IgD-negative memory B cell (primary cell): ENCODE measurements around the gene SMDT1. TPM values are rescaled to one million over a fixed set of nuclear protein-coding genes. Genes with fewer than 3 reads are reported as not detected.
"Not testable (repeated sequence)": the region's sequence is repeated elsewhere in the genome, so short reads cannot be mapped to it uniquely, and the experiment has no call there.

Experiments
- H3K27ac Mint-ChIP-seq, 3 donors: one replicate each; pipeline ENCODE4 v1.8.0; 2020 to 2022; ENCODE audit warnings: mild to moderate bottlenecking in 3 of 3, mixed read lengths in 3 of 3, moderate library complexity in 1 of 3
- H3K27me3 Mint-ChIP-seq: one replicate; pipeline ENCODE4 v1.8.0; 2021; ENCODE audit warnings: mixed read lengths
- H3K36me3 Mint-ChIP-seq: one replicate; pipeline ENCODE4 v1.8.0; 2020; ENCODE audit warnings: mild to moderate bottlenecking, mixed read lengths
- H3K4me1 Mint-ChIP-seq, 3 donors: one replicate each; pipeline ENCODE4 v1.8.0; 2020 to 2022; ENCODE audit warnings: mixed read lengths in 3 of 3, mild to moderate bottlenecking in 1 of 3
- H3K4me3 Mint-ChIP-seq, 4 donors: one replicate each; pipeline ENCODE4 v1.8.0; 2020 to 2022; ENCODE audit warnings: mild to moderate bottlenecking in 4 of 4, mixed read lengths in 4 of 4, moderate library complexity in 3 of 4
- H3K9me3 Mint-ChIP-seq, 3 donors: one replicate each; pipeline ENCODE4 v1.8.0; 2020 to 2021; ENCODE audit warnings: mixed read lengths in 3 of 3, mild to moderate bottlenecking in 1 of 3
- polyA plus RNA-seq: library from polyadenylated mRNA; unstranded; fragments of 300-500 nt; fragmentation: Illumina TruSeq; gene quantifications from one replicate; pipeline ENCODE4 v1.2.3, GENCODE V29; 2021

SMDT1 gene
- polyA plus RNA-seq, 1 donor from 2014 or later: 248 TPM

DNA sequence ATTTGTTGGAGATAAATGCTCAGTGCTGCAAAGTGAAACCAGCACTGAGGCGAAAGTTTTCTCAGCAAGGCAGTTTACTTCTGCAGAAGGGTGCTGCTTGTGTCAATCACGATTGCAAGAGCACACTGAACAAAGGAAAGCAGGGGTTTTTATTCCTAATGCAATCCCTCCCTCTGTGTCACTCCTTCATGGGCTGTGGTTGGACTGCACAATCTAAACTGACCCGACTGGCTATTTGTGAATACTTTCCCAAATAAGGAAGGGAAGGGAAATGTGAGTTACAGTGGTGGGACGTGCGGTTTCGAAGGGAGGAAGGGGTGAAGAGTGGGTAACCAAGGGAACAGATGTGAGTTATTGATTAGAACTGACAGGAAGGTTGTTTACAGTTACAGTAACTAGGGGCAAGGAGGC is 35.9 kb downstream of the SMDT1 start:
- H3K4me1 Mint-ChIP-seq, H3K4me3 Mint-ChIP-seq, H3K36me3 Mint-ChIP-seq, H3K27me3 Mint-ChIP-seq, H3K9me3 Mint-ChIP-seq, H3K27ac Mint-ChIP-seq: not testable (repeated sequence)

DNA sequence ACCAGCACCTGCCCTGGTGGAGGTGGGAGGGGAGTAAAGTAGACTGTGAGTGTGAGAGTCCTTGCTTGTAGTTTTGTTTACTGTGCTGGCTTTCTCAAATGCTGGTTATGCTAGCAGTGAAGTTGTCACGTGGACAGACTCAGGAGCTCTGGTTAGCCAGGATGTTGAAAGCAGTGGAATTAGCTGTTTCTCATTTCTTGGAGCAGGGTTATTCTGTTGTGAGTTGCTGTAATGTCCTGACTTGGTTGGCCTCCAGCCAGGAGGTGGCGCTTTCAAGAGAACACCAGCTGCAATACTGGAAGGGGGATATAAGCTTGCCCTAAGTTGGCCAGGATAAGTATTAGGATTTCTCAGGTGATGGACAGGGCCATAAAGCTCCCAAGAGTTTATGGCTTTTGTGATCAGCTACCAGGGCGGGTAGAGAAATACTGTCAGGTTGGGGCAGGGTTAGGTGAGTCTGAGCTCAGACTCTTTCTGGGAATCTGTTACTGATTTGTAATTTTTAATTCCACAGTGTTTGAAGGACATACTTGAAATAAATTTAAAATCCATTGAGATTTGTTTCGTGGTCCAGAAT is 37.4 kb downstream of the SMDT1 start:
- Mint-ChIP-seq H3K4me3 (no peak overlapping the region), H3K4me1 (peaks cover 9 to 16% (median 16%) of the 10 kb centered on the region in 3 donors), H3K9me3 (peaks cover 5 to 6% (median 5%) of the 10 kb centered on the region in 3 donors), H3K27ac (no peak overlapping the region), H3K36me3 (no peaks in the 10 kb centered on the region), H3K27me3 (peaks cover 1% of the 10 kb centered on the region)

DNA sequence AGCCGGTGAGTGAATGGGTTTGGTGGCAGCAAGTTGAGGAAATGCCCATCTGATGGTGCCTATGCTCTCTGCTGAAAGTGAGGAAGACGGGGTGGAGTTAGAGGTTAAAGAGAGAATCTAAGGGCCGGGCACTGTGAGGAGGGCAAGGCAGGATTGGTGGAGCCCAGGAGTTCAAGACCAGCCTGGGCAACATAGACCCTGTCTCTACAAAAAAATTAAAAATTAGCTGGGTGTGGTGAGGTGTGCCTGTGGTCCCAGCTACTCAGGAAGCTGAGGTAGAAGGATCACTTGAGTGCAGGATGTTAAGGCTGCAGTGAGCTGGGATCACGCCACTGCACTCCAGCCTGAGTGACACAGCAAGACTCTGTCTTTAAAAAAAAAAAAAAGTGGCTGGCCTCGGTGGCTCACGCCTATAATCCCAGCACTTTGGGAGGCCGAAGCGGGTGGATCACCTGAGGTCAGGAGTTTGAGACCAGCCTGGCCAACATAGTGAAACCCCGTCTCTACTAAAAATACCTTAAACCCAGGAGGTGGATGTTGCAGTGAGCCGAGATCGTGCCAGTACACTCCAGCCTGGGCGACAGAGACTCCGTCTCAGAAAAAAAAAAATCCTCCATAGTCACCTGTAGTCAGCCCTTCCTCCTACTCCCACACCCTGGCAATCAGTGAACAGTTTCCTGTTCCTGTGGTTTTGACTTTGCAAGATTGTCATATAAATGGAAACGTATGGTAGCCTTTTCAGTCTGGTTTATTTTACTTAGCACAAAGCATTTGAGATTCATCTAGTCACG is 40.9 kb downstream of the SMDT1 start:
- H3K27ac Mint-ChIP-seq: peak overlapping the region in 1 of 3 donors; percentile 60
- H3K9me3 Mint-ChIP-seq, H3K36me3 Mint-ChIP-seq, H3K27me3 Mint-ChIP-seq: not testable (repeated sequence)
- peak overlapping the region; percentile 2 to 84 (median 59) for H3K4me3 Mint-ChIP-seq
- H3K4me1 Mint-ChIP-seq: peaks cover 12 to 16% (median 16%) of the 10 kb centered on the region in 3 donors

GRCh38 chr22:42123529-42123928 is 44.0 kb downstream of the SMDT1 start:
- peaks cover 12 to 16% (median 16%) of the 10 kb centered on the region in 3 donors for H3K4me1 Mint-ChIP-seq
- H3K27me3 Mint-ChIP-seq, H3K36me3 Mint-ChIP-seq, H3K4me3 Mint-ChIP-seq, H3K9me3 Mint-ChIP-seq, H3K27ac Mint-ChIP-seq: not testable (repeated sequence)

- no peaks in the 10 kb centered on the region for H3K36me3 Mint-ChIP-seq
- H3K4me1 Mint-ChIP-seq: no peaks in the 10 kb centered on the region
- no peaks in the 10 kb centered on the region for H3K9me3 Mint-ChIP-seq
- no peaks in the 10 kb centered on the region for H3K27me3 Mint-ChIP-seq
- no peak overlapping the region for H3K27ac Mint-ChIP-seq
- no peak overlapping the region for H3K4me3 Mint-ChIP-seq
These were observed 48.1 kb downstream of the SMDT1 start for GRCh38 chr22:42127606-42128005.

DNA sequence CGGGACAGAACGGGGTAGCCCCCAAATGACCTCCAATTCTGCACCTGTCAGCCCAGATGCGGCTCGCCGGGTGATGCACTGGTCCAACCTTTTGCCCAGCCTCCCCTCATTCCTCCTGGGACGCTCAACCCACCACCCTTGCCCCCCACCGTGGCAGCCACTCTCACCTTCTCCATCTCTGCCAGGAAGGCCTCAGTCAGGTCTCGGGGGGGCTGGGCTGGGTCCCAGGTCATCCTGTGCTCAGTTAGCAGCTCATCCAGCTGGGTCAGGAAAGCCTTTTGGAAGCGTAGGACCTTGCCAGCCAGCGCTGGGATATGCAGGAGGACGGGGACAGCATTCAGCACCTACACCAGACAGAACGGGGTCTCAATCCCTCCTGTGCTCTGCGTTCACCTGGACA is 48.5 kb downstream of the SMDT1 start:
- H3K4me1 Mint-ChIP-seq, H3K4me3 Mint-ChIP-seq, H3K27me3 Mint-ChIP-seq: not testable (repeated sequence)

DNA sequence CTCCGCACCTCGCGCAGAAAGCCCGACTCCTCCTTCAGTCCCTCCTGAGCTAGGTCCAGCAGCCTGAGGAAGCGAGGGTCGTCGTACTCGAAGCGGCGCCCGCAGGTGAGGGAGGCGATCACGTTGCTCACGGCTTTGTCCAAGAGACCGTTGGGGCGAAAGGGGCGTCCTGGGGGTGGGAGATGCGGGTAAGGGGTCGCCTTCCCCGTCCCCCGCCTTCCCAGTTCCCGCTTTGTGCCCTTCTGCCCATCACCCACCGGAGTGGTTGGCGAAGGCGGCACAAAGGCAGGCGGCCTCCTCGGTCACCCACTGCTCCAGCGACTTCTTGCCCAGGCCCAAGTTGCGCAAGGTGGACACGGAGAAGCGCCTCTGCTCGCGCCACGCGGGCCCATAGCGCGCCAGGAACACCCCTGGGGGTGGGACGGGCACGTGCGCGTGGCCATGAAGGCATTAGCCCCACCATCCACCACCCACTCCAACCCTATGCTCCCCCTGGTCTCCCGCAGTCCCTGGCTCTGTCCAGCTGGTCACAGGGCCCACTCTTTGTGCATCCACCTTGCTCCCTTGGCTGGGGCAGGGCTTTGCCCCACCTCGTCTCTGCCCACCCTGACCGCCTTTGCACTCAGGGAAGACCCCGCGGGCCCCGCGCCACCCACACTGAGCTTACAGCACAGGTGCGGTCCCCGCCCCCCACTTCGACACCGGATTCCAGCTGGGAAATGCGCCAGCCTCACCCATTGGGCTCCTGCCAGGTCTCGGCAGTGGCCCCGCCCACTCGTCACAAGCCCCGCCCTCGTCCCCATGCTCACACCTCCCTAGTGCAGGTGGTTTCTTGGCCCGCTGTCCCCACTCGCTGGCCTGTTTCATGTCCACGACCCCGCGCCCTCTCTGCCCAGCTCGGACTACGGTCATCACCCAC is 49.5 kb downstream of the SMDT1 start:
- not testable (repeated sequence) for H3K36me3 Mint-ChIP-seq, H3K4me1 Mint-ChIP-seq, H3K27me3 Mint-ChIP-seq, H3K4me3 Mint-ChIP-seq, H3K9me3 Mint-ChIP-seq, H3K27ac Mint-ChIP-seq

More for the DNA sequence above, 48.5 kb downstream of the SMDT1 start:
- H3K27ac Mint-ChIP-seq, H3K9me3 Mint-ChIP-seq, H3K36me3 Mint-ChIP-seq: not testable (repeated sequence)

- not testable (repeated sequence) for H3K27ac Mint-ChIP-seq, H3K4me1 Mint-ChIP-seq, H3K9me3 Mint-ChIP-seq, H3K27me3 Mint-ChIP-seq, H3K36me3 Mint-ChIP-seq, H3K4me3 Mint-ChIP-seq
These were observed 50.7 kb downstream of the SMDT1 start for GRCh38 chr22:42130182-42130581.

- not testable (repeated sequence) for H3K36me3 Mint-ChIP-seq, H3K27me3 Mint-ChIP-seq, H3K4me3 Mint-ChIP-seq, H3K27ac Mint-ChIP-seq, H3K4me1 Mint-ChIP-seq, H3K9me3 Mint-ChIP-seq
These were observed 51.3 kb downstream of the SMDT1 start, which contains the start of gene CYP2D6 for GRCh38 chr22:42130639-42131431. CYP2D6 (minus strand) TSS chr22:42130810; CDS start chr22:42130791, 19 bp downstream.

DNA sequence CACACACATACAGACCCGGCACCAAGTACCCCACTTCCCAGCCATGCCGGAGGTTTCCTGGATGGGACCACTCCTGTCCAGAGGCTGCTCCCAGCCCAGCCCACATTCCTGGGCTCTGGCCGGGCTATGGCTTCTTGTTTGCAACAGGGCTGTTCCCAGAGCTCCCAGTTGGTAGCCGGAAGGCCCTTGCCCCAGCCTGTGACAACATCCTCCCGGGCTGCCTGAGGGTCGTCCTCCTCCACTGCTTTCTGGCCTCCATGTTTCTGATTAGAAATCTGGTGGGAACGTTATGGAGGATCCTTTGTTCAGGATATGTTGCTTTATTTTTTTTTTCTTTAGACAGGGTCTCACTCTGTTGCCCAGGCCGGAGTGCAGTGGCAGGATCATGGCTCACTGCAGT is 52.1 kb downstream of the SMDT1 start:
- Mint-ChIP-seq H3K4me1 (no peaks in the 10 kb centered on the region), H3K36me3 (no peaks in the 10 kb centered on the region), H3K27ac (no peak overlapping the region), H3K9me3 (no peaks in the 10 kb centered on the region), H3K4me3 (no peak overlapping the region), H3K27me3 (no peaks in the 10 kb centered on the region)

DNA sequence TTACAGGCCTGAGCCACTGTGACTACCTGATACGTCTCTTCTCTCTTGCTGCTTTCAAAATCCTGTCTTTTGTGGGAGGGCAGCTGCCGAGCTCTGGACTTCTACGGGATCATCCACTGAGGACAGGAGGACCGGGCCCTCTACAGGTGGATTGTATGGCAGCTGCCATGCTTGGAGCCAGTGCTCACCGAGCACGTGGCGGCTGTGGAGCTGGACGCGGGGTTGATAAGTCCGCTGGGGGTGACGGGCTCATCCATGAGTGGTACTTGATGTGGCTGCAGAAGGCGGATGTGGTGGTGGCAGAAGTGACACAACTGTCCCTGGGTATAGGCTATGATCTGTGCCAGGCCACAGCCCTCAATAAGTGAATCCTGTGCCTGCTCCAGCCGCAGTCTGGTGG is 53.0 kb downstream of the SMDT1 start:
- Mint-ChIP-seq H3K36me3 (no peaks in the 10 kb centered on the region), H3K4me3 (no peak overlapping the region), H3K4me1 (no peaks in the 10 kb centered on the region), H3K27me3 (no peaks in the 10 kb centered on the region), H3K9me3 (no peaks in the 10 kb centered on the region), H3K27ac (no peak overlapping the region)

Other genes with a start within 250 kb of the SMDT1 start
- 59.8 TPM for gene SREBF2, start 246.6 kb upstream of the SMDT1 start, polyA plus RNA-seq
- gene SHISA8, start 164.6 kb upstream of the SMDT1 start, polyA plus RNA-seq: 1.7 TPM
- gene TNFRSF13C, start 152.9 kb upstream of the SMDT1 start, polyA plus RNA-seq: 80.6 TPM
- 28.7 TPM for gene CENPM, start 132.5 kb upstream of the SMDT1 start, polyA plus RNA-seq
- gene SEPTIN3, start 110.3 kb upstream of the SMDT1 start, polyA plus RNA-seq: 0.05 TPM
- 1.3 TPM for gene WBP2NL, start 80.9 kb upstream of the SMDT1 start, polyA plus RNA-seq
- 14.4 TPM for gene NAGA, start 8.9 kb upstream of the SMDT1 start, polyA plus RNA-seq
- gene PHETA2, start 5.5 kb upstream of the SMDT1 start, polyA plus RNA-seq: 1.6 TPM
- gene NDUFA6, start 11.1 kb downstream of the SMDT1 start, polyA plus RNA-seq: 121 TPM
- not detected for gene CYP2D6, start 51.1 kb downstream of the SMDT1 start, polyA plus RNA-seq
- 1.4 TPM for gene TCF20, start 191.0 kb downstream of the SMDT1 start, polyA plus RNA-seq